HuH-7.5 (cell line): Measurements from ENCODE around the gene USP40.

Experiments
- DNase-seq: peaks from one replicate; pipeline ENCODE4 v3.0.0; 2011; ENCODE audit warnings: low spot score

Gene USP40

GRCh38 chr2:233556881-233557736, 9.5 kb downstream of the USP40 start:
- DNase-seq = no peak

GRCh38 chr2:233553366-233553765, 13.2 kb downstream of the USP40 start:
- DNase-seq = no peak

- DNase-seq = no peak
These were observed 15.1 kb downstream of the USP40 start for GRCh38 chr2:233551491-233551890.

GRCh38 chr2:233546774-233547173, 19.8 kb downstream of the USP40 start:
- no peak for DNase-seq

- DNase-seq = no peak
These were observed 20.5 kb downstream of the USP40 start for GRCh38 chr2:233546101-233546500.

GRCh38 chr2:233544200-233544610, 22.4 kb downstream of the USP40 start:
- no peak for DNase-seq

- DNase-seq = no peak
These were observed 24.1 kb downstream of the USP40 start for GRCh38 chr2:233542507-233542906.

GRCh38 chr2:233538741-233539140, 27.8 kb downstream of the USP40 start:
- no peak for DNase-seq

GRCh38 chr2:233535271-233535670, 31.3 kb downstream of the USP40 start:
- no peak for DNase-seq

- DNase-seq = no peak
These were observed 33.6 kb downstream of the USP40 start for GRCh38 chr2:233532971-233533370.

GRCh38 chr2:233531955-233532354, 34.6 kb downstream of the USP40 start:
- DNase-seq = no peak

- no peak for DNase-seq
These were observed 36.2 kb downstream of the USP40 start for GRCh38 chr2:233530381-233530780.

- no peak for DNase-seq
These were observed 38.4 kb downstream of the USP40 start for GRCh38 chr2:233528182-233528581.

GRCh38 chr2:233525791-233526190, 40.8 kb downstream of the USP40 start:
- DNase-seq = no peak

- DNase-seq = no peak
These were observed 46.6 kb downstream of the USP40 start for GRCh38 chr2:233519787-233520611.

- DNase-seq = no peak
These were observed 52.5 kb downstream of the USP40 start for GRCh38 chr2:233513953-233514655.

GRCh38 chr2:233503947-233504637, 62.5 kb downstream of the USP40 start:
- DNase-seq = no peak

- no peak for DNase-seq
These were observed 63.1 kb downstream of the USP40 start for GRCh38 chr2:233503481-233503880.

- no peak for DNase-seq
These were observed 65.1 kb downstream of the USP40 start for GRCh38 chr2:233501198-233502076.

- DNase-seq = no peak
These were observed 66.7 kb downstream of the USP40 start for GRCh38 chr2:233499928-233500327.

GRCh38 chr2:233498126-233498525, 68.5 kb downstream of the USP40 start:
- DNase-seq = no peak
